GM19324 (cell line): Measurements from ENCODE around the gene MS4A6A.
"Not testable (repeated sequence)": the region's sequence is repeated elsewhere in the genome, so short reads cannot be mapped to it uniquely, and the experiment has no call there.

Source experiments
- ATAC-seq: cut with Tn5 transposase; IDR thresholded peaks from one replicate; pipeline ENCODE4 v1.9.1; 2021; ENCODE audit warnings: mild to moderate bottlenecking, moderate library complexity; ENCODE audit not compliant: unreplicated experiment, low FRiP score

MS4A6A gene

GRCh38 chr11:60184824-60185511 is 2.1 kb upstream of the MS4A6A start:
- ATAC-seq: no peak

- no peak for ATAC-seq
Observed at GRCh38 chr11:60183591-60184205, 815 bp upstream of the MS4A6A start.

- no peak for ATAC-seq
Observed at GRCh38 chr11:60175860-60176275, 7.0 kb downstream of the MS4A6A start.

DNA sequence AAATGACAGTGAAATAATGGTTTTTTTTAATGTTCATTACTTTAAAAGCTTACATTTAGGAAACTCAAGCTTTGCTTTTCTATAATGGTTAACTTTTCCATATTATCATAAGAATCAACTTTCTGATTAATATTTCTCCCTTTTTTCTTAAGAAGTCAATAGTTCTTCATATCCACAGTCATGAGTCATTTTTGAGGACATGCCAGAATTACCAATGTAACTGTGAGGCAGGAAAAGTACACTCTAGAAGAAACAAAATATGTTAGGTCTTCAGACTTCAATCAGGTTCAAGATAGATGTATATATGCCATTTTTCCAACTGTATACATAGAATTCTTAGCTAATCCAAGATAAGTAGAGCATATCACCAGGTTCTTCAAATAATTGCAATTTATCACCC is 10.9 kb downstream of the MS4A6A start:
- no peak for ATAC-seq

DNA sequence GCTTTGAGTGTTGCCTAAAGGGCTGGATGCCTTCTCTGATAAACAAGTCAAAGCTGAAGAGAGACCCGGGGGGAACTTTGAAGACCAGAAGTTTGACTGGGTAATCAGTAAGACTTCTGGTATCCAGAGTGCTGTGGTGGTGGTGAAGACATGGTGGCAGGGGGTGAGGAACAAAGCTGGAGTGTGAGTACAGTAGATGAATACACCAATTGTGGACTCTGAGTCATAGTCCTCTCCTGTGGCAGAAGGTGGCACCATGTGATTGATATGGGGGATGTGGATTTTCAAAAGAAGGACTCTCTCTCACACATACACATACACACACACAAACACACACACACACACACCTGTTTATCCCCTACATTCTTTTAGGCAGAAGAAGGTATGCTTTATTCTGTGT is 12.3 kb downstream of the MS4A6A start:
- ATAC-seq: no peak

- ATAC-seq: no peak
Observed at GRCh38 chr11:60169264-60169915, 13.5 kb downstream of the MS4A6A start.

DNA sequence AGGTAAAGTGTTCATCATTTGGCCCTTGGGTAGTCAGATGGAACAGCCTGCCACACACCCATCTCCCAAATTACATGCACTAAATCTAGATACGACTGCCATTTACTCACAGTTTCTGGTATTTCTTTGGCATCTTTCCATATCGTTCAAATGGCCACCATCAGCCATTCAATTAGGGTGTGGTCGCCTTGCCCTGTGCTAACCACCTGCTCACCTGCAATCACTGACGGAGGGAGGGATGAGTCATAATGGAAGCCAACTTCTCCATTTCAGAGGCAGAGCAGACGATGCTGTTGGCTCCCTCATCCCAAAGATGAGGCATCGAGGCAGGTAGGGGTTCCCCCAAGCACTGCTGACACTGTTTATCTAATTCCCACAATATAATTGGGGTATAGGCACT is 14.6 kb downstream of the MS4A6A start:
- no peak for ATAC-seq

DNA sequence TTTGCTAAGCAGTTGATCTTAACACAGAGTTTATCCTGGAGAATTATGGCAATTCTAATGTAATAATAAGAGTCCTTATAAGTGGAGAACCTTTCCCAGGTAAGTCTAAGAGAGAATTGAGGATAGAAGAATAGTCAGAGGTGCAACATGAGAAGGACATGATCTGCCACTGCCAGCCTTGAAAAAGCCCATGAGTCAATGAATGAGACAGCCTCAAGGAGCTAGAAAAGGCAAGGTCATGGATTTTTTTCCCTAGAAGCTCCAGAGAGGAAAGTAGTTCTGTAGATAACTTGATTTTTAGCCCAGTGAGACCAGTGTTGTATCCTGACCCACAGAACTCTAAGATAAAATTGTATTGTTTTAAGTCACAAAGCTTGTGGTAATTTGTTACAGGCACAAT is 16.9 kb downstream of the MS4A6A start:
- no peak for ATAC-seq

GRCh38 chr11:60165538-60165937 is 17.3 kb downstream of the MS4A6A start:
- ATAC-seq: no peak

- ATAC-seq: no peak
Observed at GRCh38 chr11:60164550-60165075, 18.3 kb downstream of the MS4A6A start.

DNA sequence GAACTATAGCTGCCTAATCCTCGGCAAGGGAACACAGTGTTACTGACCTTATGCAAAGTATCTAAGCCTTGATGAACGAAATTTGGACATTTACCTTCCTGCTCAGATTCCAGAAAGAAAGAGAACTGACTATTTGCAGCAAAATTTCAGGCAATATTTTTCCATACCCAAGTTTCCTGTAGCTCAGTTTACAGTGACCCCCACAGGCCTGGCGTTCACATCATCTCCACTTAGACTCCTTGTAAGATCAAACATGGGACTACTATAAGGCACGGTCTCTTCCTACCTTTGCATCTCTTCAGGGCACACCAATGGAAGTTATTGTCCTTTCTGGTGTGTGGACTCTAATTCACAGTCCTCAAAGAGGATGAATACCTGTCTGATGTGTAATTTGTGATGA is 21.1 kb downstream of the MS4A6A start:
- ATAC-seq: no peak

DNA sequence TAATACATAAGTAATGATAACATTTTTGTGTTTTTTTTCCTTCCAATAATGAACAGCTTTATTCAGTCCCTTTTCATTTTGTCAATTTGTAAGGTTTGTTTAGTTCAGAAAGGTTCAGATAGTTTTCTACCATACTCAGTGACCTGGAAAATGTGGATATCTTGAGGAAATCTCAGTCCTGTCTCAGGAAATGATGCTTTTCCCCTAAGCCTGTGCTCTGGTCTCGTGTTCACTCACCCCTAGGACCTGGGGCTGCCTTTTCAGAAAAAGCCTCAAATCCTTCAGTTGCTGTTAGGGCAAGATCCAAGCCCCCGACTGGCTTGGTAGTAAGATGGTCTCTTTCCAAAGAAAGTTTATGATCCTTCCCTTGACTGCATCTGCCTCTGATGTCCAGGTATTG is 21.8 kb downstream of the MS4A6A start:
- no peak for ATAC-seq

DNA sequence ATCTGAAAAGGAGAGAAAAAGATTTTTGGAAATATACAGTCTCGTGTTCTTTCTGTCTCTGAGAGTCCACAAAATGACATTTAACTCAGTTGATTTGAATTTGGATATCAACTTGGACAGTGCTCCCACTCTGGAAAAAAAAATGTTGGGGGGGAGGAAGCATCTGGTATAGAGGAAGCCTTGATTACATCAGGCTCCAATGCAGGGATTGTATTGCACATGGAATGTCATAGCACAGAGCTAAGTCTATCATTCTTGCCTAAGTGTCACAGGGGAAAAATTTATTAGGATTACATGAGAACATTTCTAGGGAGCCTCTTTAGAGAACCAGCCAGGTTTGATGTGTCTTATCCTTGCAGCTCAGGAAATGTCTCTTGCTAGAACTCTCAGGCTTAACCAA is 23.0 kb downstream of the MS4A6A start:
- no peak for ATAC-seq

GRCh38 chr11:60159284-60159683 is 23.6 kb downstream of the MS4A6A start:
- no peak for ATAC-seq

DNA sequence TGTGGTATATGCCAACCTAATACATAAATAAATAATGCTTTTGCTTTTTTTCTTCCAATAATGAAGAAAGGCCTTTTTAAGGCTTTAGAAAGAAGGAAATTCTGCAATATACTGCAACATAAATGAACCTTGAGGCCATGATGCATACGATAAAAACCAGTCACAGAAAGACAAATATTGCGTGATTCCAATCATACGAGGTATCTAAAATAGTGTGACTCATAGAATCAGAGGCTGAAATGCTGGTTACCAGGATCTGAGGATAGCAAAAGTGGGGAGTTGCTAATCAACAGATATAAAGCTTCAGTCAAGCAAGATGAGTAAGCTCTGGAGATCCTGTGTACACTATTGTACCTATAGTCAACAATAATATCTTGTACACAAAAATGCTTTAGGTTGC is 24.2 kb downstream of the MS4A6A start:
- ATAC-seq: no peak

GRCh38 chr11:60155931-60156330 is 27.0 kb downstream of the MS4A6A start:
- ATAC-seq: no peak

- not testable (repeated sequence) for ATAC-seq
Observed at GRCh38 chr11:60152727-60153126, 30.2 kb downstream of the MS4A6A start.

DNA sequence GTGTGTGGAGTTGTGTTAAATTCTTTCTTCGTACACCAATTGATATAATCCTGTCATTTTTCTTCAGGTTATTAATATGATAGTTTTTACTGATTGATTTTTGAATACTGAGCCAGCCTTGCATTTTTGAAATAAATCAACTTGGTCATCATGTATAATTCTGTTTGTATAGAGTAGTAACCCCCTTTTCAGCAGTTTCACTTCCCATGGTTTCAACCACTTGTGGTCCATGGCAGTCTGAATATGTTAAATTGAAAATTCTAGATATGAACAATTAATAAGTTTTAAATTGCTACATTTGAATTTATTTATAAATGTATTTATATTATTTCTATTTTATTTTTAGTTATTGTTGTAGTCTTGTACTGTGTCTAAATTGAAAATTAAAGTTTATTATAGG is 32.6 kb downstream of the MS4A6A start:
- ATAC-seq: no peak

DNA sequence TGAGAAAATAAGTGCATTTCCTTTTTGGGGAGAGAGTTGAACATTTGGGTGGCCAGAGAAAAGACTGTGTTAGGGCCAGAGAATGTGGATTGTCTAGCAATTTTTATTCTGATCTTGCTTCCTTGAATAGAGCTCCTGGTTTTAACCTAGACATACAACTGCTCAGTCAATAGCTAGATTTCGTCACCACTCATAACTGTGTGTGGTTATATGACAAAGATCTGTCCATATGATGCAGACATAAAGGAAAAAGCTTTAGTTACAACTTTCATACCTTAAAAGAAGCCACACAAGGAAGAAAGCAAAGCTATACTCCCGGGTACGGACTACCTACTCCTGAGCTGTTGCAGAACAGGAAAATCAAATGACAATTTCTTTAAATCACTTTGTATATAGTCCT is 37.2 kb downstream of the MS4A6A start:
- no peak for ATAC-seq

GRCh38 chr11:60143768-60144167 is 39.1 kb downstream of the MS4A6A start:
- no peak for ATAC-seq

DNA sequence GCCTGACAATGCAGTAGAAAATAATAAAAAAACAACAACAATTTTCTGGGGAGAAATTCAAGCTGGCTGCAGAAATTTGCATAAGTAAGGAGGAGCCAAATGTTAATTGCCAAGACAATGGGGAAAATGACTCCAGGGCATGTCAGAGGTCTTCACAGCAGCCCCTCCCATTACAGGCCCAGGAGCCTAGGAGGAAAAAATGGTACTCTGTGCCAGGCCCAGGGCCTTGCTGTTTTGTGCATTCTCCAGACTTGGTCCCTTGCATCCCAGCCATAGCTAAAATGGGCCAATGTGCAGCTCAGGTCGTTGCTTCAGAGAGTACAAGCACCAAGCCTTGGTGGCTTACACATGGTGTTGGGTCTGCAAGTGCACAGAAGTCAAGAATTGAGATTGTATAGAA is 49.0 kb downstream of the MS4A6A start:
- no peak for ATAC-seq

DNA sequence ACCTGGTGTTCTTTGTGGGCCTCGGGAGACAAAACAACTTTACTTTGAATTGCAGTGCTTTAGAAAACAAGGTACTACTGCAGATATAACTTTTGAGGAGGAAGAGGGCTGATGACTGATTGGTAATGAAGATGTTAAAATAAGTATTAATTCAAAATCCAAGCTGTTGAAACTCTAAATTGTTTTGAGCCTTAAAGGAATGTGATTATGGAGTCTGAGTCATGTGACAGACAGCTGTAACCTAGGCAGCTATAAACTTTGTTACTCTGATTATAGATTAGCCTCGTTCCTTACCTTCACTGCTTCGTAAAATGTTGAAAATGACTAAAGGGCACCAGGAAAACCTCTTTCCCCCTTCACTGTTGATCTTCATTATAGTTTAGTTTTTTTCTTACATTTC is 51.0 kb downstream of the MS4A6A start:
- no peak for ATAC-seq
